ENCODE measurements around the gene FOXO1.

FOXO1 gene

DNA sequence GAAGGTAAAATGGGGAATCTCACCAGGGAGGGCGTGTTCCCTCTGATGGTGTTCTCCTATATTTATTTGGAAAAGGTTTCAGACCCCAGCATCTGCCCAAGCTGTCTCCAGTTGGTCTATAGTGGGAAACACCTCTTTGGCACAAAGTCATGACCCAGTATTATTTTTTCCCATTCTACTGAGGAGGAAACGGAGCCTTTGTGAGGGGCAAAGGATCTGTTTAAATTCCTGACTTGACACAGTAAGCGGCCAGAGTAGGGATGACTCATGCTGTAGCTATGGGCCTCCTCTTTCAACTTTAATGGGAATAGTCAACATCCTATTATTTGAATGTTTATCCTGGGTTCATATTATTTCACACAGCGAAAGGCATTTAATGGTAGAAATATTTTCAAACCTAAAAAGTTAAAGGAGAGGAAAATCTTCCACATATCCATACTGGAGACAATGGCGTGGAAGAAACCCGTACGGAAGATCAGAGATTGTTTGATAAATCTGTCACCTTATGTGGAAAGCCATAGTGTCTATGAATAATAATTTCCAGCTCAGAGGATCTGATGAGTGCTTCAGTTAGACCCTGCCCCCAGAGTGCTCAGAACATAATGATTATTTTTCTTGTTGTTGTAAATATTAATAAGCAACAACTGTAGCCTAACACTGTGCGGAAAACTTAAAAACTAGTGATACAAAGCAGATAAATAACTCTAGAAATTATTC, 126.0 kb downstream of the FOXO1 start:
- TF ChIP-seq, protein P1, sequence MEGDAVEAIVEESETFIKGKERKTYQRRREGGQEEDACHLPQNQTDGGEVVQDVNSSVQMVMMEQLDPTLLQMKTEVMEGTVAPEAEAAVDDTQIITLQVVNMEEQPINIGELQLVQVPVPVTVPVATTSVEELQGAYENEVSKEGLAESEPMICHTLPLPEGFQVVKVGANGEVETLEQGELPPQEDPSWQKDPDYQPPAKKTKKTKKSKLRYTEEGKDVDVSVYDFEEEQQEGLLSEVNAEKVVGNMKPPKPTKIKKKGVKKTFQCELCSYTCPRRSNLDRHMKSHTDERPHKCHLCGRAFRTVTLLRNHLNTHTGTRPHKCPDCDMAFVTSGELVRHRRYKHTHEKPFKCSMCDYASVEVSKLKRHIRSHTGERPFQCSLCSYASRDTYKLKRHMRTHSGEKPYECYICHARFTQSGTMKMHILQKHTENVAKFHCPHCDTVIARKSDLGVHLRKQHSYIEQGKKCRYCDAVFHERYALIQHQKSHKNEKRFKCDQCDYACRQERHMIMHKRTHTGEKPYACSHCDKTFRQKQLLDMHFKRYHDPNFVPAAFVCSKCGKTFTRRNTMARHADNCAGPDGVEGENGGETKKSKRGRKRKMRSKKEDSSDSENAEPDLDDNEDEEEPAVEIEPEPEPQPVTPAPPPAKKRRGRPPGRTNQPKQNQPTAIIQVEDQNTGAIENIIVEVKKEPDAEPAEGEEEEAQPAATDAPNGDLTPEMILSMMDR (conservative IDR thresholded peaks at IDR 0.05; ENCODE audit: low read depth) = no peak
- ChIA-PET POLR2A (ENCODE audit: low non-redundant PET) (no interaction called here), CTCF (interaction anchor here (0.6 kb wide), 1 partner anchor 178 kb away, joined by 3 read pairs; no protein-coding TSS in a partner anchor)
- peak; percentile 74 for DNase-seq (ENCODE audit: low spot score)
- H3K27ac ChIP-seq = peak overlapping the region; percentile 40; the same call in 1 of the 2 replicates

DNA sequence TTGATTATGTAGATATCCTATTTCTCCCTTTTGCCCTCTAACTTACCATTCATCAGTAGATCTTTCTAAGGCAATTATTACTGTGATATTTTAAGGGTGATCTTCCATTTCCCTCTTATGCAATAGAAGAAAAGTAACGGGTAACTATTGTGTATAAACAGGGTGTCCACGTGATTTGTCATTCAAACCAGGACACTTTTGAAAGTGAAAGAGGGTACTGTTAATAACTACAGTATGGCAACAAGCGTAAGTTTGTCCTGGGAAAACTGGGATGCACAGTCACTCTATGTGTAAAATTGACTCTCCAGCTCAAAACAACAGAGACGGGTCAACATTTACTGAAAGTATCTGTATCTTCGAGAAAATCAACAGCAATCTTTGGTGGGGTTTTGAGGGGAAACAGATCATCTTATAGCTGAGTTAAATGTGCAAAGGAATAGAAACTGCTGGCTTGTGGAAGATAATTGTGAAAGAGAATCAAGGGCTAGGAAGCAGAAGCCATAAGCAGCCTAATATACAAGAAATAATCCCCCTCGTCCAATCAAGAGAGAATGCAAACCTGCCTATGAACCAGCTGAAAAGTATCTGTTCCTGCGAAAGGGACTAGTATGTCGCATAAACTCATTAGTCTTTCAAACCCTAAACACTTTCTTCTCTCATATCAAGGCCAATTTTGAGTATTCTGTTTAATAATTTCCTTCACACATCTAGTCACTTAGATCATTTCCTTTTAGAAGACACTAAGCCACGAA, 126.7 kb downstream of the FOXO1 start:
- no peak overlapping the region for H3K27ac ChIP-seq
- DNase-seq (ENCODE audit: low spot score) = no peak
- CTCF ChIA-PET = no interaction called here
- TF ChIP-seq, protein P1 (conservative IDR thresholded peaks at IDR 0.05; ENCODE audit: low read depth) = no peak
- POLR2A ChIA-PET (ENCODE audit: low non-redundant PET) = no interaction called here

DNA sequence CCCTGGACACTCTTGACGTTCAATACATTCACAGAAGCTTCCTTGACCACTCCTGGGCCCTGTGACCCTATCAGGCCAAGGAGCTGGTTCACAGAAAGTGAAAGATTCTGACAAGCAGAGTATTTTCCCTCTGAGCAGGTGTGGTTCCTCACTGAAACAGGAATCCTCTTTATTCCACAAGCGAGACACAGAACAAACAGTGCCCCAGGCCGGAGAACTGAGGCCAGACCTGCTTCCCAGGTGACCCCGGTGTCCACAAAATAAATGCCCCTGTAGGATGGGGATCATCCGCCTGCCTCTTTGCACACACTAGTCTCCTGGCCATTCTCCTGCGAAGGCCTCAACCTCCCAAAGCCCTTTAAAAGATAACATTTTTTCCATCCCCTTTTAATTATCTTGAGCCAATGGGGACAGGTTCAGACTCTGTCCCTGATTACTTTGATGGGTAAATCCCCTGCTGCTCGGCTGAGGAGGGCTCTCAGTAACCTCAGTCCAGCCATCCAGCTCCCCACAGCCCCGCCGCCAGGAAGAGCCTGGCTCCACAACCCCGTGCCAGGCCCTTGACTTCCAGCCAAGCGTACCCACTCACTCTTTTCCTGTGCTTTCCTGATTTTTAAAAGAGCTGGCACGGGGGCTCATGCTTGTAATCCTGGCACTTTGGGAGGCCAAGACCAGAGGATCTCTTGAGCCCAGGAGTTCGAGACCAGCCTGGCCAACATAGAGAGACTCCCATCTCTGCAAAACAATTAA, 129.1 kb downstream of the FOXO1 start:
- DNase-seq (ENCODE audit: low spot score) = no peak
- ChIA-PET POLR2A (ENCODE audit: low non-redundant PET) (no interaction called here), CTCF (interaction anchor here (0.6 to 0.7 kb wide), 3 partner anchors 19 to 111 kb away, joined by 3 read pairs; no protein-coding TSS in a partner anchor)
- peak overlapping the region; percentile 72 for H3K27ac ChIP-seq
- TF ChIP-seq, protein P1 (conservative IDR thresholded peaks at IDR 0.05; ENCODE audit: low read depth) = no peak

DNA sequence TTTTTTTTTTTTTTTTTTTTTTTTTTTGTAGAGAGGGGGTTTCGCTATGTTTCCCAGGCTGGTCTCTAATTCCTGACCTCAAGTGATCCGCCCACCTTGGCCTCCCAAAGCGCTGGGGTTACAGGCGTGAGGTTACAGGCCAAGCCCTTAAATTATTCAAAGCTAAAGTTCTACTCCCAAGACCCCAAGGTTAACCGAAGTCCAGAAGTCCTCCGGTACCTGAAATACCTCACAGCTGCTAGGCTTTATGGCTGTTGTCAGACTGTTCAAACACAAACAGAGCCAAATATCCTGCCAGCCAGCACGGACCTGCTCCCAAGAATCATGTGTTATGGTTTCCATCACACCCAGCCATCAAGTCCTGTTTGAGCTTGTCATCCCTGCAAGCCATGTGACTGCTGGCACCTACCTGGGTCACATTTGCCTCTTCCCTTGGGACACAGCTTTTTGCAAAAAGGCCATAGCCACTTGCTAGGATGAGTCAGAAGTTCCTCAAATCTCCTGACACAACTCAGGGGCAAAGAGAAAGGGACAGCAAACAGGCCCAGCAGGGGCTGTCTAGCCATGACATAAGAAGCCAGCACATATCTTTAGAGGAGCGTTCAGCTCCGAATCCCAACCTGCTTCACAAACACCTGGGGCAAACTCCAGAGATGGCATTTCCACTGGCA, 129.9 kb downstream of the FOXO1 start:
- DNase-seq (ENCODE audit: low spot score) = no peak
- TF ChIP-seq, protein P1 (conservative IDR thresholded peaks at IDR 0.05; ENCODE audit: low read depth) = no peak
- ChIA-PET POLR2A (ENCODE audit: low non-redundant PET) (interaction anchor here (0.6 kb wide), 1 partner anchor 77 kb away, joined by 3 read pairs; no protein-coding TSS in a partner anchor), CTCF (interaction anchor here (0.6 kb wide), 1 partner anchor 112 kb away, joined by 3 read pairs; no protein-coding TSS in a partner anchor)
- H3K27ac ChIP-seq = peak overlapping the region; percentile 72

DNA sequence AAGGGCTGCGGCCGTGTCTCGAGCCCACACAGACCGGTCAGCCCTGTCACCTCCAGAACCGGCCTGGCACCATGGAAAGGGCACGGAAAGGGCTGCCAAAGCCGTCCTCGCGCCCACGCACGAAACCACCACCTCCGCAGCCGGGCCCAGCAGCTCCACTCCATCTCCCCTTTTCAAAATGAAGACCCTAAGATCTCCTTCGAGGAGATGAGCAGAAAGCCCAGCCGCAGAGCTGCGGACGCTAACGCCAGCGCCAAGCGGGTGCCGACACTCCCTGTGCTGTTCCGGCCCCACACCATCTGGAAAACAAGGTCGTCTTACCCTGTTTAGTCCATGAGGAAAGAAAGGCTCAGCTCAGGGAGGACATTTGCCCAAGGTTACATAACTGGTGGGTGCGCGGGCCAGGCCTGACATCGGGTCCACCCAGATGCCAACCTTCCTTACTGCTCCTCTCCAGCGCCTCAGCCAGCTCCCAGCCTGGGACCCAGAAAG, 131.1 kb downstream of the FOXO1 start:
- ChIA-PET POLR2A (ENCODE audit: low non-redundant PET) (no interaction called here), CTCF (interaction anchor here (0.5 kb wide), 1 partner anchor 214 kb away, joined by 4 read pairs; no protein-coding TSS in a partner anchor)
- H3K27ac ChIP-seq = no peak overlapping the region
- TF ChIP-seq, protein P1 (conservative IDR thresholded peaks at IDR 0.05; ENCODE audit: low read depth) = no peak
- no peak for DNase-seq (ENCODE audit: low spot score)
